EL (cell line): ENCODE measurements around the gene UBR7.

Experiments
- DNase-seq: peaks from one replicate; pipeline ENCODE4 v3.0.0-alpha.2; 2016

UBR7 gene

GRCh38 chr14:93262446-93262845 lies 55.4 kb downstream of the UBR7 start:
- no peak for DNase-seq

GRCh38 chr14:93263416-93263815 lies 56.4 kb downstream of the UBR7 start:
- DNase-seq, result no peak

GRCh38 chr14:93266127-93266526 lies 59.1 kb downstream of the UBR7 start:
- no peak for DNase-seq

- DNase-seq, result no peak
These were observed 60.2 kb downstream of the UBR7 start for GRCh38 chr14:93267149-93267711.

GRCh38 chr14:93268406-93268805 lies 61.4 kb downstream of the UBR7 start:
- no peak for DNase-seq

- peak; percentile 61 for DNase-seq
These were observed 62.4 kb downstream of the UBR7 start for GRCh38 chr14:93269341-93270068.

GRCh38 chr14:93271111-93271510 lies 64.1 kb downstream of the UBR7 start:
- no peak for DNase-seq

- DNase-seq, result no peak
These were observed 67.2 kb downstream of the UBR7 start for GRCh38 chr14:93274055-93274806.

- no peak for DNase-seq
These were observed 69.1 kb downstream of the UBR7 start for GRCh38 chr14:93276031-93276716.
